ENCODE measurements around the gene CYP39A1.

Gene CYP39A1

DNA sequence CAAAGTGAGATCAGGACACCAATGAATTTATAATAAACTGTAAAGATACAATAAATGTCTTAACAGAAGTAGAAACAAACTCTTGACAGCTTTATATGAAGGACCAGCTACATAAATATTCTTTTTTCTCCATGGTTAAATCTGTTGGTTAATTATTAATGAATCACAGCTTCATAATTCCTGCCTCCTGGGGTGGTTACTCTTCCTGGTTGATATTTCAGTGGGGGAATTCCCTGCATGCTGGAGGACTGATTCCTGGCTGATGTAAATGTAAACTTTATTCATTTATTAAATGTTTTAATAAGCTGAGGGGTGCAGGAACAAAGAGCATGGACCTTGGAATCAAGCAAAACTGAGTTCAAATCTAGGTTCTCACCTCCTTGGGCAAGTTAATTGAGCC lies 145.2 kb downstream of the CYP39A1 start:
- DNase-seq (ENCODE audit: extremely low read depth, low read depth), result no peak
- TF ChIP-seq CTCF (IDR thresholded peaks at IDR 0.05; ENCODE audit: low read depth, low read length), result no peak

- DNase-seq (ENCODE audit: extremely low read depth, low read depth), result no peak
- no peak for TF ChIP-seq CTCF (IDR thresholded peaks at IDR 0.05; ENCODE audit: low read depth, low read length)
These were observed 146.7 kb downstream of the CYP39A1 start for GRCh38 chr6:46505693-46506512.

DNA sequence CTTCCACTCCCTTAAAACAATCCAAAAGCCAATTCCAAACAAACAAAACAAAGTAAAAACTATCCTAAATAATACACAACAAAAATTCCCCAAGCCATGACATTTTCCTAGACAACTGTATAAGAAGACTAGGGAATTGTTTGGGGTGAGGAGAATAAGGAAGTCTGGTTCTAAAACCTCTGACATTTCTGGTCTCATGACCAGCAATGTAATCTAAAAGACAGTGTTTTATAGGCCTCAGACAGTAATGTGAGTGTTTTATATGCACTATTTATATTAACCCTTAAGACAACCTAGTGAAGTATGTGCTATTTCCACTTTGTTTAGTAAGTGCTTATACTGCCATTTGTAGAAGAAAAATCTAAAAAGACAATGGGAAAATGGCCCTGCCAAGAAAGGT lies 148.4 kb downstream of the CYP39A1 start:
- TF ChIP-seq CTCF (IDR thresholded peaks at IDR 0.05; ENCODE audit: low read depth, low read length), result no peak
- no peak for DNase-seq (ENCODE audit: extremely low read depth, low read depth)

GRCh38 chr6:46502486-46503119 lies 150.0 kb downstream of the CYP39A1 start:
- no peak for TF ChIP-seq CTCF (IDR thresholded peaks at IDR 0.05; ENCODE audit: low read depth, low read length)
- DNase-seq (ENCODE audit: extremely low read depth, low read depth), result no peak

DNA sequence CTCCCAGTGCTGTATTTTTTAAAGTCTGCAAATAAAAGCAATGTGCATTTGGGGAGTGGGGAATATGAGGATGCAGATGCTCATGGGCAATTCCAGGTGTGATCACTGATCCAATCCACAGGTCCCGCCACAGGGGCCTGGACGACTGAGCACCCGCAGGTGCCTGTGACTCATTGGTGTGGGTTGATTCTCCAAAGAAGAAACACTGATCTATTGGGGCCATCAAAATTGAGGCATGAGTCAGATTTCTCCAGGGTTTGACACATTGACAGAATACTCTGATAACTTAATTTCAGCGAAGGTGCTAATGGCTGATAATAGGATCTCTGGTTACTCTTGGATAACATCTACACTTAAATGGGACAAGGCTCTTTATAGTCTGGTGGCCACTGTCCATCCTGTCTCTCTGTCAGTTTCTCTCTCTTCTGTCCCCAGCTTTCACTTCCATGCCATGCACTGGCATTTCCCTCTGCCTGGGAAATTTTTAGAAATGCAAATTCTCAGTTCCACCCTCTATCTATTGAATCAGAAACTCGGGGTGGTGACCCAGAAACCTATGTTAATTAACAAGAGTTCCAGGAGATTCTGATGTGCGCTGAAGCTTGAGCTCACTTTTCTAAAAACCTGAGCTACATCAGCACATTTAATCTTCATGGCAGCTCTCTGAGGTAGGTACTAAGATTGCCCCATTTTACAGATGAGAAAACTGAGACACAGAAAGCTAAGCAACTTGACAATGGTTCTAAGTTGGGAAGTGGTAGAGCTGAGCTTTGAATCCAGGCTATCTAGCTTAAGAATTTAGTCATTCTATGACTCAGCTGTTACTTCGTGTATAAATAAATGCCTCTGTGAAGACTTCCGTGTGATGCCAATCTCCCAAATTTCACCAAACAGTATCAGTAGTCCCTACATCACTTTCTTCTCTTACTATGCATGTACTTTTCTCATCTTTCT lies 151.2 kb downstream of the CYP39A1 start:
- no peak for DNase-seq (ENCODE audit: extremely low read depth, low read depth)

GRCh38 chr6:46500382-46500781 lies 152.2 kb downstream of the CYP39A1 start:
- no peak for TF ChIP-seq CTCF (IDR thresholded peaks at IDR 0.05; ENCODE audit: low read depth, low read length)
- no peak for DNase-seq (ENCODE audit: extremely low read depth, low read depth)

More for the DNA sequence above, 151.2 kb downstream of the CYP39A1 start:
- no peak for TF ChIP-seq CTCF (IDR thresholded peaks at IDR 0.05; ENCODE audit: low read depth, low read length)
